Bronchial epithelial cell (primary cell): Measurements from ENCODE around the gene COMP. TPM values are rescaled to one million over a fixed set of nuclear protein-coding genes. Genes with fewer than 3 reads are reported as not detected.

Experiments
- DNase-seq: peaks from one replicate; pipeline ENCODE4 v3.0.0-alpha.2; 2010; ENCODE audit warnings: low read depth
- FAIRE-seq: peaks from 2 replicates; lab custom pipeline; 2011; peaks lifted over from hg19 to GRCh38; lab: Jason Lieb, UNC
- H3K27me3 ChIP-seq: 2 replicates; pipeline ENCODE4 v1.5.1; 2011; ENCODE audit warnings: low read length; ENCODE audit not compliant: control insufficient read depth, insufficient read depth
- H3K36me3 ChIP-seq: 2 replicates; pipeline ENCODE4 v1.5.1; 2011; ENCODE audit warnings: low read length; ENCODE audit not compliant: control insufficient read depth, insufficient read depth
- H3K4me3 ChIP-seq: 2 replicates; pipeline ENCODE4 v1.5.1; 2011; ENCODE audit warnings: mild to moderate bottlenecking, low read depth, low read length, control low read depth
- CTCF ChIP-seq: IDR thresholded peaks from 2 replicates; pipeline ENCODE4 v1.5.1; 2011; ENCODE audit warnings: mild to moderate bottlenecking, moderate library complexity, low read length, control low read depth, inconsistent platforms; ENCODE audit not compliant: insufficient read depth, severe bottlenecking
- total RNA-seq: library from RNA; depleted of rRNA; stranded (reverse); fragments of >200 nt; gene quantifications from 2 replicates; pipeline ENCODE4 v1.2.1, GENCODE V29; 2014

COMP gene
- total RNA-seq, 1 donor from 2014 or later = not detected

DNA sequence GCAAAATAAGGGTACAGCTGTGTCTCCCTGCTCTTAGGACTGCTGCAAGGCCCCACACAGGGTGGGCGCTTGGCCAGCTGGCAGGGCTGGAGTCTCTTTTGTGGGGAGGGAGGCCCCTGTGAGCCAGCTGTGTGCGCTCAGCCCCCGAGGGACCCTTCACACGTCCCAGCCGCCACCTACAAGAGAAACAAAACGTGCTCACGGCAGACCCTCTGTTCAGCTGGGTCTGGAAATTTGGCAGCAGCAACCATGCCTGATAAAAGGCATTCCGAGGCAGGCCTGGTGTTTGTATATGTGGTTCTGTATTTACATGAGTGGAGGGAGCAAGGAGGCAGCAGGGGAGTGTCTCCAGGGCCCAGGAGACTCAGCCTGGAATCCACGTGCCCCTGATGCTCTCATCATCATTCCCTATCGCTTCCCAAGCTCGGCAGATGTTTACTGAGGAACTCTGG lies 57.9 kb downstream of the COMP start:
- no peak for FAIRE-seq
- Histone ChIP-seq H3K36me3 (no peaks in the 10 kb centered on the region), H3K4me3 (no peak overlapping the region), H3K27me3 (no peaks in the 10 kb centered on the region)
- DNase-seq = no peak
- TF ChIP-seq CTCF = no peak

Other genes starting within 250 kb of the COMP start
- 142 and 218 TPM in 2 replicates for gene FKBP8, start 247.7 kb downstream of the COMP start, total RNA-seq
- gene KXD1, start 233.4 kb downstream of the COMP start, total RNA-seq = 47.7 and 50.2 TPM in 2 replicates
- gene UBA52, start 219.4 kb downstream of the COMP start, total RNA-seq = 586 and 964 TPM in 2 replicates
- gene REX1BD, start 202.5 kb downstream of the COMP start, total RNA-seq = 26.1 and 45.4 TPM in 2 replicates
- gene CRLF1, start 184.5 kb downstream of the COMP start, total RNA-seq = 0.26 and 0.64 TPM in 2 replicates
- 0.13 and 0.79 TPM in 2 replicates for gene TMEM59L, start 178.4 kb downstream of the COMP start, total RNA-seq
- gene KLHL26, start 154.3 kb downstream of the COMP start, total RNA-seq = 3.2 and 4.9 TPM in 2 replicates
- 0.79 and 1.3 TPM in 2 replicates for gene CRTC1, start 107.6 kb downstream of the COMP start, total RNA-seq
- gene UPF1, start 40.7 kb upstream of the COMP start, total RNA-seq = 80.9 and 82.9 TPM in 2 replicates
- 0.13 and 0.26 TPM in 2 replicates for gene CERS1, start 104.9 kb upstream of the COMP start, total RNA-seq
- 268 and 331 TPM in 2 replicates for gene COPE, start 128.1 kb upstream of the COMP start, total RNA-seq
- 68.4 and 76.1 TPM in 2 replicates for gene DDX49, start 128.4 kb upstream of the COMP start, total RNA-seq
- gene HOMER3, start 149.9 kb upstream of the COMP start, total RNA-seq = 79.0 and 129 TPM in 2 replicates
- gene SUGP2, start 242.2 kb upstream of the COMP start, total RNA-seq = 19.5 and 21.6 TPM in 2 replicates
- gene ARMC6, start 242.3 kb upstream of the COMP start, total RNA-seq = 37.5 and 78.2 TPM in 2 replicates